Stomach smooth muscle (tissue), 2 donors: Measurements from ENCODE around the gene PHF21B.
"Not testable (repeated sequence)": the region's sequence is repeated elsewhere in the genome, so short reads cannot be mapped to it uniquely, and the experiment has no call there.

Experiments
- H3K27ac ChIP-seq: one replicate; pipeline ENCODE4 v1.7.0; 2013; ENCODE audit warnings: mild to moderate bottlenecking, low read length, inconsistent platforms
- H3K27me3 ChIP-seq, 2 donors: one replicate each; pipeline ENCODE4 v1.7.0; 2013; ENCODE audit warnings: low read length in 2 of 2; ENCODE audit not compliant: insufficient read depth in 2 of 2, control insufficient read depth in 1 of 2
- H3K36me3 ChIP-seq, 2 donors: one replicate each; pipeline ENCODE4 v1.7.0; 2013; ENCODE audit warnings: low read length in 2 of 2; ENCODE audit not compliant: control insufficient read depth in 2 of 2, insufficient read depth in 2 of 2
- H3K4me1 ChIP-seq: one replicate; pipeline ENCODE4 v1.7.0; 2013; ENCODE audit warnings: low read length; ENCODE audit not compliant: control insufficient read depth, insufficient read depth
- H3K4me3 ChIP-seq, 2 donors: one replicate each; pipeline ENCODE4 v1.7.0; 2013; ENCODE audit warnings: low read length in 2 of 2
- H3K9ac ChIP-seq, 2 donors: one replicate each; pipeline ENCODE4 v1.7.0; 2013; ENCODE audit warnings: low read length in 2 of 2, mild to moderate bottlenecking in 1 of 2
- H3K9me3 ChIP-seq, 2 donors: one replicate each; pipeline ENCODE4 v1.7.0; 2013; ENCODE audit warnings: low read length in 2 of 2; ENCODE audit not compliant: control insufficient read depth in 2 of 2
- donor health status: healthy.
- donor health status: Pancreatic carcinoma.

The PHF21B gene

DNA sequence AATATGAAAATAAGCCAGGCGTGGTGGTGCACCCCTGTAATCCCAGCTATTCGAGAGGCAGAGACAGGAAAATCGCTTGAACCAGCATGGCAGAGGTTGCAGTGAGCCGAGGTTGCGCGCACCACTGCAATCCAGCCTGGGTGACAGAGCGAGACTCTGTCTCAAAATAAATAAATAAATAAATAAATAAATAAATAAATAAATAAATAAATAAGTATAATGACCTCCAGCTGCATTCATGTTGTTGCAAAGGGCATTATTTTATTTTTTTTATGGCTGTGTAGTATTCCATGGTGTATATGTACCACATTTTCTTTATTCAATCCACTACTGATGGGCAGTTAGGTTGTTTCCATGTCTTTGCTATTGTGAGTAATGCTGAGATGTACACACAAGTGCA is 48.1 kb downstream of the PHF21B start:
- H3K9ac ChIP-seq, H3K4me1 ChIP-seq, H3K9me3 ChIP-seq, H3K27ac ChIP-seq, H3K36me3 ChIP-seq, H3K4me3 ChIP-seq, H3K27me3 ChIP-seq: not testable (repeated sequence)

DNA sequence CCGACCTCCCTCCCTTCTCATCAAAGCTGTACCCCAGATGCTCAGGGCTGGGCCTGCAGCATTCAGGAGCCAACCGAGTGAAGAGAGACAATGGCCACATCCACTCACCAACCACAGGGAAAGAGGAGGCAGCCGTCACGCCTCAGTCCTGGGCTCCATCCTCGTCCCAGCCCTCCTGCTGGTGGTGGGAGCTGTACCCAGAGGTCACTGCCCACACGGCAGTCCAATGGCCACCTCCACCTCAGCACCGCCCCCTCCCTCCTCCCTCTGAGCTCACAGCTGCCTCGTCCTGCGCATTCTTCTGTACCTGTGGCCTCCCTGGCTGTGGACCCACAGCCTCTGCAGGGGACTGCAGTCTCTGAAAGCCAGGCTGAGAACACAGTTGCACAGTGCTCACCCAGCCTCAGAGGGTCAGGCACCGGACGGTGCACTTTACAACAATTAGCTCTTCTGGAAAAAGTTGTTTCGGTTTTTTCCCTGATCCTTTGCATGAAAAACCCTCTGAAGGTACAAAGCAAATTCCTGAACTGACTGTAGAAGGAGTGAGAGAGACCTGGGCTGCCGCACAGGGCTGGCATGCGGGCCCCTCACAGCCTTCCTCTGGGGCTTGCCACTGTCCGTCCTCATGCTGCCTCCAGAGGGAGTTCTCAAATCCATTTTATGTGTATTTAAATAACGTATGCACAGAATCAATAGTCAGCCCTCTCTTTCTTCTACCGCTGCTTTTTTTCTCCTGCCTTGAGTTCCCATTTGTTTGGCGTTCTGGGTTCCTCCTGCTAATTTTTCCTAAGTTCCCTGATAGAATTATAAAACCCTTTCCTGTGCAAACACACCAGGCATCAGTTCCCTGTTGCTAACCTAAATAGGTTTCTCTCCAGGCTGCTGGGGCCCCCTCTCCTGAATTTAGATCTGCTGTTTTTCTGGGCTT is 52.7 kb downstream of the PHF21B start:
- H3K4me1 ChIP-seq = no peaks in the 10 kb centered on the region
- no peaks in the 10 kb centered on the region for H3K9me3 ChIP-seq
- H3K27me3 ChIP-seq = no peaks in the 10 kb centered on the region
- no peaks in the 10 kb centered on the region for H3K36me3 ChIP-seq
- no peak overlapping the region for H3K27ac ChIP-seq
- H3K4me3 ChIP-seq = no peak overlapping the region
- no peak overlapping the region for H3K9ac ChIP-seq

DNA sequence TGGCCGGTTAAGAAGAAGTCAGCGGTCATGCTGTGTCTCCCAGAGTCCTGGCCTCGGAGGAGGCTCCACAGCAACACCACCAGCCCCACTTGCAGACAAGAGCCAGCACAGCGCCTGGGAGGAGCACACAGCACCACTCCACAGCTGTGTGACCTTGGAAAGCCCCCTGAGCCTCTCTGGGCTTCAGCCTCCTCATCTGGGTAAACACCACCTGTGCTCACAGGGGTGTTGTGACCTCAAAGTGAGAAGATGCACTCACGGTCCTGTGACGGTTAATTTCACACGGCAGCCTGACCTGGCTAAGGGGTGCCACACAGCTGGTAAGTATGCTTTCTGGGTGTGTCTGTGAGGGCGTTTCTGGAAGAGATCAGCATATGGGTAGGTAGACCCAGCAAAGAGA is 54.7 kb downstream of the PHF21B start:
- Histone ChIP-seq H3K9ac (no peak overlapping the region), H3K4me1 (no peaks in the 10 kb centered on the region), H3K27ac (no peak overlapping the region), H3K27me3 (no peaks in the 10 kb centered on the region), H3K36me3 (no peaks in the 10 kb centered on the region), H3K9me3 (peaks cover 3 to 4% of the 10 kb centered on the region in 2 donors), H3K4me3 (no peak overlapping the region)

DNA sequence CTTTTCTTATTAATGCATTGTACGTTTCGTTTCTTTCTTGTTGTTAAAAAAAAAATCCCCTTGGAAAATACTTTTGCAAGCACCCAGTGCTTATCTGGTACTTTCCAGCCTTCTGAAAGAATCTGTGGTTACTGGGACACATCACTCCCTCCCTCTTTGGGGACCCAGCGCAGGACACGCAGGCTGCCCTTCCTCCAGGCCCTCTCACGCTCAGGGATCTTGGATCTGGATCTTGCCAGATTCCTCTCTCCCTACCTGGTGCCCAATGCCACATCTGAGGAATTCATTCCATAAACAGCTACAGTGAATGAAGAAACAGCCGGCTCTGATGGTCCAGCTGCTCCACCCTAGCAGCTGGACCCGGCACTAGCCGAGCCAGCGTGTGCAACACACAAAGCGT is 55.7 kb downstream of the PHF21B start:
- Histone ChIP-seq H3K36me3 (no peaks in the 10 kb centered on the region), H3K4me1 (no peaks in the 10 kb centered on the region), H3K9ac (no peak overlapping the region), H3K4me3 (no peak overlapping the region), H3K9me3 (peaks cover 3 to 4% of the 10 kb centered on the region in 2 donors), H3K27ac (no peak overlapping the region), H3K27me3 (no peaks in the 10 kb centered on the region)

DNA sequence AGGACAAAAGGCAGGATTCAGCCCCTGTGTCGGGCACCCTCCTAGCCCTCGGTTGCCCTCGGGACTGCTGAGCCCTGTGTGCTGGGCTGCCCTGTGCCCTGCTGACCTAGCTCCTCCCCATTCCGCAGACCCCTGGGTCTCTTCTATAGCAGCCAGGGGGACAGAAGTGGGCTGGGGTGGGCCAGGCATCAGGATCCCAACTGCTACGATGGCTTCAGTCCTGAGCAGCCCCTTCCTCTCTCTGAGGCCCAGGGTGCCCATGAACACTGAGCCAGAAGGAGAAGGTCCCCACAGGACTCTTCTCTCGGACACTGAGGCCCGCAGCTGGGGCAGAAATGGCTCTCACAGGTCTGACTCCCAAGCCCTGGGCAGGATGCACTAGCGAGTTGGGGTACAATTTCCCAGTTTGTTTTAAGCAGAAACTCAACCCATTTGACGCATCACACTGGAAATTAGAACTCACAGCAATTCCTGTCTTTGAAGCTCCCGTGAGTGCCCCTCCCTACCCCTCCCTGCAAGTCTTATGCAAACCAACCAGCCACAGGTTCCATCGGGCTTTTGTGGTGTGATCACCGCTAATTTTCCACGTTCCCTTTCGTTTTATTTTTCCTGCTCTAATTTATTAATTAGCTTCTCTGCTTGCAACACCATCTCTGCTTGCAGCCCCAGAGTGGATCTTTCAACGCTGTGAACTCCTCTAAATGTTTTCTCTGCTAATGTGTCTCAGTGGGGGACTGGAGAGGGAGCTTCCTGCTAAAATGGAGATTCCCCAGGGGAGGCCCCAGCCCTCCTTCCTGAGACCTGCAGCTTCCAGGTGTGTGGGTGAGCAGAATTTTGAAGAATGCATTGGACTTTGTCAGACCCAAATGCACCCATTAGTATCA is 56.7 kb downstream of the PHF21B start:
- Histone ChIP-seq H3K9ac (no peak overlapping the region), H3K4me1 (no peaks in the 10 kb centered on the region), H3K27ac (no peak overlapping the region), H3K27me3 (no peaks in the 10 kb centered on the region), H3K9me3 (peaks cover 3 to 4% of the 10 kb centered on the region in 2 donors), H3K36me3 (no peaks in the 10 kb centered on the region), H3K4me3 (no peak overlapping the region)

DNA sequence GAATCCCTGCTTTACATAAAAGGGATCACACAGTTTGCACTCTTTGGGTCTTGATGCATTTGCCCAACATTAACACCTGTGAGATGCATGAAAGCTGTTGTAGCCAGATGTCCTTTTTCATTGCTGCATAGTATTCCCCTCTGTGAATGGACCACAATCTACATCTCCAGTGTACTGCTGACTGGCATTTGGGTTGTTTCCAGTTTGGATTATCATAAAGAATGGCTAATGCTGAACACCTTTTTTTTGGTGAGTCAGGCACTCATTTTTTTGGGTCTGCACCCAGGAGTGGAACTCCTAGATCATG is 58.3 kb downstream of the PHF21B start:
- Histone ChIP-seq H3K4me3 (no peak overlapping the region), H3K9me3 (peaks cover 3 to 4% of the 10 kb centered on the region in 2 donors), H3K4me1 (no peaks in the 10 kb centered on the region), H3K27me3 (no peaks in the 10 kb centered on the region), H3K27ac (no peak overlapping the region), H3K9ac (no peak overlapping the region), H3K36me3 (no peaks in the 10 kb centered on the region)

DNA sequence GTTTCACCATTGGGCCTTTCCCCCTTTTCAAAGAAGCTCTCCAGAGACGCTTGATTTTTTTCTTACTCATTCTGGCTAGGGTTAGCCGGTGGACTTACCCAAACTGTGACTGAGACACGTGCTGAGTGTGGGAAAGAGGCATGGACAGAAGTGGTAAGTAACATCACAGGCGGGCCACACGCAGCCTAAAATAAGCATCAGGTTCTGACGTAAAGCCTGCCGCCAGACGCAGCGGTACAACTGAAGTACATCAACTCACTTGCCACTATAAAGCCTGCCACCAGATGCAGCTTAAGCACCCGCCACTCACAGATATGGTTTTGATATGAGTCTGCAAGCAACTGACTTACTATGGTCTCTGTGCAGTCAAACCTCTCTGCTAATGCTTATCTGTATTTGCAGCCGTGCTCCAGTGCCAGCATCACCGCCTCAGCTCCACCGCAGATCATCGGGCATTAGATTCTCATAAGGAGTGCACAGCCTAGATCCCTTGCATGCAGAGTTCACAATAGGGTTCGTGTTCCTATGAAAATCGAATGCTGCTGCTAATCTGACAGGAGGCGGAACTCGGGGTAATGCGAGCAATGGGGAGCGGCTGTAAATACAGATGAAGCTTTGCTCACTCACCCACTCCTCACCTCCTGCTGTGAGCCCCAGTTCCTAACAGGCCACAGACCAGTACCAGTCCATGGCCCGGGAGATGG is 58.8 kb downstream of the PHF21B start:
- Histone ChIP-seq H3K27me3 (no peaks in the 10 kb centered on the region), H3K4me3 (no peak overlapping the region), H3K4me1 (no peaks in the 10 kb centered on the region), H3K36me3 (no peaks in the 10 kb centered on the region), H3K9ac (no peak overlapping the region), H3K9me3 (peaks cover 3 to 4% of the 10 kb centered on the region in 2 donors), H3K27ac (no peak overlapping the region)

DNA sequence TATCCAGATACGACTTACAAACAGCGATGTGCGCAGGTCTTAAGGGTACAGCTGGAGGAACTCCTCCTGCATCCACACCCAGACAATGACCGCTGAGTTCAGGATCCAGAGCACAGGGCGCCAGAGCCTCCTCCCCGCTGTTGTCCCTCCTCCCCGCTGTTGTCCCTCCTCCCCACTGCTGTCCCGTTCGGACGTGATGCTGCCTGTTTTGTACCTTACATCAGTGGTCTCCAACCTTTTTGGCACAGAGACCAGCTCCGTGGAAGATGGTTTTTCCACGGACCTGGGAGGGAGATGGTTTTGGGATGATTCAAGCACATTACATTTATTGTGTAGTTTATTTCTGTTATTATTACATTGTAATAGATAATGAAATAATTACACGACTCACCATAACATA is 62.0 kb downstream of the PHF21B start:
- H3K27ac ChIP-seq = no peak overlapping the region
- no peak overlapping the region for H3K4me3 ChIP-seq
- H3K9ac ChIP-seq = no peak overlapping the region
- H3K36me3 ChIP-seq = no peaks in the 10 kb centered on the region
- no peaks in the 10 kb centered on the region for H3K4me1 ChIP-seq
- H3K27me3 ChIP-seq = peaks cover 0 to 2% of the 10 kb centered on the region in 2 donors
- peaks cover 3 to 4% of the 10 kb centered on the region in 2 donors for H3K9me3 ChIP-seq

DNA sequence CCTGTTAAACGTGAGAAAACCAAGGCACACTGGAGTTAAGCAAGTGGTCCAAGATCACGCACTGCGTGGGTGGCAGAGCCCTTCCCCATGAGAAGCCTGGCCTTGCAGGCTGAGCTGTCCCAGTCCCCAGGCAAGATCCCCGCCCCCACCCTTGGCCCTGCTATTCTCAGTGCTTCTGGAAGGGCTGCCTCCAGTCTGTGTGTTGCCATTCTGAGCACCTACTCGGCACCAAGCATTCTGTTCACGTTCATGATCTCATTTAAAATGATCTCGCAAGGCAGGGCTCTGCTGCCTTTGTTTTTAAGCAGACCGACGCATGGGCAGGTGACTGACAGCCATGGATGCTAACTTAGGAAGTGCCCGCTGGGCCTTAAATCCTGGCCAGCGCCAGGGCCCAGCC is 62.8 kb downstream of the PHF21B start:
- no peaks in the 10 kb centered on the region for H3K36me3 ChIP-seq
- H3K9me3 ChIP-seq = peaks cover 3 to 4% of the 10 kb centered on the region in 2 donors
- H3K4me1 ChIP-seq = no peaks in the 10 kb centered on the region
- no peak overlapping the region for H3K9ac ChIP-seq
- no peak overlapping the region for H3K4me3 ChIP-seq
- no peak overlapping the region for H3K27ac ChIP-seq
- peaks cover 0 to 2% of the 10 kb centered on the region in 2 donors for H3K27me3 ChIP-seq

DNA sequence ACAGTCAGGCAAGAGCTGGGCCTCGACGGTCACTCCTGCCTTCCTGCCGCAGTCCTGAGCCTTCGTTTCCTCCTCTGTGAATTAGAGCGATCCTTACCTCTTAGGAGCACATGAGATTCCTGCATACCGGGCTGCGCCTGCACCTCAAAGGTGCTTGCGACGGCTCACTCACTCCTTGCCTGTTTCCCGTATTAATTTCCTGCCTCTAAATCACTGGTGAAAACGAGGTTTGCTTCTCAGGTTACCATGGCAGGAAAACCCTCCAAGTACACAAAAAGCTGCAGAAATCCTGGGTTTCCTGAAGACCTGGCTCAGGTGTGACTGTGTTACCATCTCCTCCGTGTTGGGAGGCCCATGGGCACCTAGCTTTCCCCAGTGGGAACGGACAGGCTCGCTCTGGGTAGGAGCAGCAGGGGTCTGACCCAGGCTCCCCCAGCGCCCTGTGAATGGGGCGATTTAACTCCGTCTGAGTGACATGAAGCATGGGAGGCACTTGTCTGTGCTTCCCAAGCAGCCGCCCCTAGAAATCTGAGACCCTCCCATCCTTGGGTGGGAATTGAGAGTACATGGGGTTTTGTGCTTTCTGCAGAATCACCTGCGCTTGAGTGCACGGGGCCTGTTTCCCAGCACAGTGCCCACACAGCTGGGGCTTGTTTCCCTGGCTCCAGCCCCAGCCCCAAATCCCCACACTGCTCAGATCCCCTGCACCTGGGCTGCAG is 64.8 kb downstream of the PHF21B start:
- H3K4me1 ChIP-seq = no peaks in the 10 kb centered on the region
- H3K9ac ChIP-seq = no peak overlapping the region
- H3K36me3 ChIP-seq = no peaks in the 10 kb centered on the region
- H3K27ac ChIP-seq = no peak overlapping the region
- H3K27me3 ChIP-seq = peaks cover 0 to 2% of the 10 kb centered on the region in 2 donors
- H3K9me3 ChIP-seq = no peaks in the 10 kb centered on the region
- no peak overlapping the region for H3K4me3 ChIP-seq
